LNCaP clone FGC (cell line): ENCODE results near the gene TRPM1.
A peak's percentile ranks its signal among the peaks of the same experiment; 100 is the strongest.

ENCODE experiments used
- DNase-seq: peaks from one replicate; pipeline ENCODE4 v3.0.0-alpha.2; 2011; ENCODE audit warnings: low read depth
- H3K4me3 ChIP-seq: 2 replicates; pipeline ENCODE4 v1.5.1; 2011; ENCODE audit warnings: mild to moderate bottlenecking, low read depth, low read length, control low read depth
- CTCF ChIP-seq: IDR thresholded peaks from 2 replicates; pipeline ENCODE4 v1.5.1; 2012; ENCODE audit warnings: mild to moderate bottlenecking; ENCODE audit not compliant: control insufficient read depth, insufficient read depth; ENCODE audit errors: extremely low read depth

The TRPM1 gene

GRCh38 chr15:31085359-31085758 lies 16.2 kb downstream of the TRPM1 start:
- H3K4me3 ChIP-seq = no peak overlapping the region
- DNase-seq = no peak
- no peak for TF ChIP-seq CTCF

GRCh38 chr15:31084176-31084575 lies 17.3 kb downstream of the TRPM1 start:
- DNase-seq = no peak
- no peak for TF ChIP-seq CTCF
- no peak overlapping the region for H3K4me3 ChIP-seq

- no peak overlapping the region for H3K4me3 ChIP-seq
- no peak for DNase-seq
- TF ChIP-seq CTCF = no peak
Observed at GRCh38 chr15:31083370-31083780, 18.1 kb downstream of the TRPM1 start.

- peak; percentile 46 for DNase-seq
- H3K4me3 ChIP-seq = no peak overlapping the region
- TF ChIP-seq CTCF = no peak
Observed at GRCh38 chr15:31082771-31083369, 18.7 kb downstream of the TRPM1 start.

GRCh38 chr15:31081588-31082250 lies 19.8 kb downstream of the TRPM1 start:
- DNase-seq = peak; percentile 30
- no peak overlapping the region for H3K4me3 ChIP-seq
- no peak for TF ChIP-seq CTCF

GRCh38 chr15:31081056-31081455 lies 20.5 kb downstream of the TRPM1 start:
- no peak overlapping the region for H3K4me3 ChIP-seq
- no peak for DNase-seq
- TF ChIP-seq CTCF = no peak

GRCh38 chr15:31080591-31081014 lies 20.9 kb downstream of the TRPM1 start:
- TF ChIP-seq CTCF = no peak
- DNase-seq = no peak
- no peak overlapping the region for H3K4me3 ChIP-seq
